Activated effector memory CD4-positive, alpha-beta T cell treated with Interleukin-2 at 50 U/mL for 16 hours (primary cell): Measurements from ENCODE around the gene PLEKHM3.

Experiments used
- DNase-seq: peaks from one replicate; pipeline ENCODE4 v3.0.0-alpha.2; 2020

The PLEKHM3 gene

DNA sequence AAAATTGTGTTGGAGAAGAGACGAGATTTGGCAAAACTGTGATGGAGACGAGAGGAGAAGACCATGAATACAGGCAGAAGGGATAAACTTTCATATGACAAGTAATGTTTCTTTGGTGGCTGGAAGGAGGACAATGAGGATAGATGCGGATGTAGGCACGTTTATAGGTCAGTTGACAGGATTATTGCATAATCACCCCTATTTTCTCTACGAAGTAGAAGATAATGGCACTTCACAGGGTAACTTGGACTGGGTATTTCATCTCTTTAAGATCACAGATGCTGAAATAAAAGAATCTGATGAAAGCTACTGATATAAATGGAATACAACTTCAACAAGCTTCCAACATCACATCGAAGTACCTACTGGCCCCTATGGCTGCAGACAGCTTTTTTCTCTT, 81.0 kb downstream of the PLEKHM3 start:
- DNase-seq, result no peak

DNA sequence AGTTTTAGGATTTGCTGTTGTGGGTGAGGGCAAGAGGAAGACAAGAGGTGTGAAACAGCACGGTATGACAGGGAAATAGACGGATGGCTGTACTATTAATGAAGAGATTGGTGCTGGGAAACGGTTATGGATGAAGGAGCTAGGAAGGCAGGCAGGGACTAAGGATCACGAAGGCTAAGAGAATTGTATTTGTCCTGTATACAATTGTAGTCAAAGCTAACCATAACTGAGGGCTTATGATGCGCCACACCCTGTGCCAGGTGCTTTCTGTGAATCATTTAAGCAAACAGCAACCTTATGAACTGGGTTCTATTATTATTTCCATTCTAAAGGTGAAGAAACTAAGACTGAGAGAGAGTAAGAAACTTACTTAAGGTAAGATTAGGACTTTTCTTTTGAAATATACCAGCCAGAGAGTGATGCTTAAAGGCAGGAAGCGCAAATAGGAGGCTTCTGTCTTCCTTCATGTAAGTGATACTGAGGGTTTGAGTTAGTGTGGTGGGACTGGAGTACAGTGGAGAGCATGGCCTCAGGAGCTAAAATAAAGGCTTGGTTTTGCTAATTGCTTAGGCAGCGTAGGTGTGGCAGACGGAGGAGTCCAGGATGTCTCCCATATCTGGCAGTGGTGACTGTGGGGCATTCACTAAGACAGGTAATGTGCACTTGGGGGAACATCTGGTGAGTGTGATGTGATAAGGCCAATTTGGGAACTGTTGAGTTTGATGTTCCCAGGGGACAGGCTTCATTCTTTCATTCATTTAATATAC, 85.8 kb downstream of the PLEKHM3 start:
- DNase-seq, result no peak

DNA sequence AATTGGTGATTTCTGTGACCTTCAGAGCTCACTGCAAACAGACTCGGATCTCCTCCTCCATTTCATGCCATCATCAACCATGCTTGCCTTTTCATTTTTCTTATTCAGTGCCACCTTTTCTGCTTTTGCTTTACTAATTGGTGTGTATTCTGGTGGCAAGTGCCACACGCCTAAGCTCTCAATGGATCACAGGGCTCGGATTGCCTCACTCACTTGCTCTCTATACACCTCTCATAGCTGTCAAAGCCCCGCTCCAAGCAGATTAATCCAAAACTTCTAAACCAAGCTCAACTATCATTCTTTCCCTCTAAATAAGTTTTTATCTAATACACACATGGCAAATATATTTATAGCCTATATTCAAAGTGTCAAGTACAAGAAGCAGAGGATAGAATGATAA, 86.4 kb downstream of the PLEKHM3 start:
- DNase-seq, result no peak

DNA sequence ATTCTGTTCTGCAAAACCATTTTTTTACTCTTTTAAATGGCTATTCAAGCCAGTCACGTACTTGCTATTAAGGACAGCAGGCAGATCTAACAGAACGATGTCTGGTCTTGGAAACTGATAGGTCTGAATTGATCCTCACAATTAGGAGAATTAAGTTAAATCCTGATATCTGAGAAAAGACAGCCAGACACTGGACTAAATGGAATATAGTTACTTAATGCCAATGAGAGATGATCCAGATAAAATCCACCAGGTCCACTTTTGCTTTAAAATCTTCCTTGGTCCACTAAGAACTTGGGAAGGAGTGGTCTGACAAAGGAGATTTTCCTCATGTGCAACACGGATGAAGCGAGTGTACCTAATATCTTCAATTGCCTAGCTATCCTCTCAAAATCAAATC, 86.9 kb downstream of the PLEKHM3 start:
- DNase-seq, result no peak

DNA sequence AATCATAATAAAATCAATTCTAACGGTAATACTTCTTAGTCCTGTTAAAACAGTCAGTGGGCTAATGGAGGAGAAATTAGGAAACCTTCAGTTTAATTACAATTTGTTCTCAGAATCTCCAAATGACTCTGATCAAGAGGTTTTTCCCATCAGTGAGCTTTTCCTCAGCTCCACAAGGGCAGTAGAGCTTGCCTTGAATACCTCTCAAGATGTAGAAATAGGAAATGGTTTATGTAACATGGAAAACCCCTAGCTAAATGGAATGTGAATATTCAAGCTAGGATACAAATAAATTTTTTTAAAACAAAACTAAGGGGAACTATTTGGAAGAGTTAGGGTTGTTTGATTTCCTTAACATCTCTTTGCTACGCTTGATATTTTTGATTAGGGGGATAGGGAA, 87.5 kb downstream of the PLEKHM3 start:
- no peak for DNase-seq

DNA sequence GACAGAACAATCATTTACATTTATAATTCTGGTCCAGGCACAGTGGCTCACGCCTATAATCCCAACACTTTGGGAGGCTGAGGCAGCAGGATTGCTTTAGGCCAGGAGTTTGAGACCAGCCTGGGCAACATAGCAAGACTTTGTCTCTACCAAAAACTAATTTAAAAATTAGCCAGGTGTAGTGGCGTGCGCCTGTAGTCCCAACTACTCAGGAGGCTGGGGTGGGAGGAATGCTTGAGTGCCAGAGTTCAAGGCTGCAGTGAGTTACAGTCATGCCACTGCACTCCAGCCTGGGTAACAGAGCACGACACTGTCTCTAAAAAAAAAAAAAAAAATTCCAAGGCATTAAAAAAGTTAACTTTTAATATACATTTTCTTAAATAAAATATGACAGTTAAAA, 88.1 kb downstream of the PLEKHM3 start:
- no peak for DNase-seq

DNA sequence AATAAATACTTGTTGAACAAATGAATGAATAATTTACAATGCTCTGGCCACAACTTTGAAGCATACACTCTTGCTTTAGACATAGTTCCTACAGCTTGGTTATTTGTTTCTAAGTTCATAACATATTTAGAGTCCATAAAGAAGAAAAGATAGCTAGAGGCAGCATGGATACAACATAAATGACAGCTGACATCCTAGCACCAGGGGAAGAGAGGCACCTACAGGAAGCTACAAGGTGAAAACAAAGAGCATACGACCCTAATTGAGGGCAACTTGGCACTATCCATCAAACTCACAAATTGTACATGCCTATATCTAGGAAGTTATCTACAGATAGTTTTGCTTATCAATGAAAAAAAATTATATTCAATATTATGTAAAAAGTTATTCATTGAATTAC, 88.9 kb downstream of the PLEKHM3 start:
- DNase-seq, result no peak

DNA sequence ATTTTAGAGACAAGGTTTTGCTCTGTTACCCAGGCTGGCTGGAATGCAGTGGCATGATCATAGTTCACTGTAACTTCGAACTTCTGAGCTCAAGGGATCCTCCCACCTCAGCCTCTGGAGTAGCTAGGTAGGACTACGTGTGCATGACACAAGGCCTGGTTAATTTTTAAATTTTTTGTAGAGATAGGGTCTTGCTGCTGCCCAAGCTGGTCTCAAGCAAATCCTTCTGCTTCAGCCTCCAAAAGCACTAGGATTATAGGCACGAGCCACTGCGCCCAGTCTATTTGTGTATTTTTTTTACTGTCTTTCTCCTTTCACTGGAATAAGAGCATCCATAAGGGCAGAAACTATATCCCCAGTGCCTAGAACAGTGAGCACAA, 89.3 kb downstream of the PLEKHM3 start:
- DNase-seq, result no peak

DNA sequence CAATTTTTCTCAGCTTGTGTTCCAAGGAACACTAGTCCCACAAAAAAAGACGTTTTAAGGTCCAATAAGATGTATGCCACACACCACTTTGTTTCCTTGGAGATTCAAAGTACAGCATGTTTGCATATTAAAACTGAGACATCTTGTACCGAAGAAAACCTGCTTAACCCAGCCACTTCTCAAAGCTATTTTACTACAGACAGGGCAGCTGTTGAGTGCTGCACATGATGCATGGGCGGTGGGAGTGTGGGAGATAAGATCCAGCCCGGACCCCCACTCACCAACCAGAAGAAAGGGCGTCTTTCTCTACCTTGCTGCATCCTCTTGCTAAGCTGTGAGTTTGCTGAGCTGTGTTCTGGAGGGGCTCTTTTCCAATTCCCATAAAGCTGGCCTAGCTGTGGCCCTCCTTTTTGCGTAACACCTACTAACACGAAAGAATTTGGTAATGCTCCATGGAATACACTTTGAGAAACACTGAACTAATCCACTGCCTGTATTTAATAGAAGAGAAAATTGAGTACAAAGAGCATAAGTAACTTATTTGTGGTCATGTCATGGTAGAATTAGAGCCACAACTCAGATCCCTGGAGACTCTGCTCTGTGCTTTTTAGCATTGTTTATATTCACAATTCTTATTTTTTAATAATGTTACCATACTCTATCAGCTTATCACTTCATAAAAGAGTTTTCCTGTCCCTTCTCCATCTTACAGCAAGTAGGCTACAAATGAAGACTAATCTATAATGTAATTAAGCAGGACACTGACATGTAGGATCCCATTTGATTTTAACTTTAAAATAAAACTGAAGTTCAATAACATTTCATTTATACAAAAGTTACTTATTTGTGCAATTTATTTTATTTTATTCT, 90.0 kb downstream of the PLEKHM3 start:
- no peak for DNase-seq

DNA sequence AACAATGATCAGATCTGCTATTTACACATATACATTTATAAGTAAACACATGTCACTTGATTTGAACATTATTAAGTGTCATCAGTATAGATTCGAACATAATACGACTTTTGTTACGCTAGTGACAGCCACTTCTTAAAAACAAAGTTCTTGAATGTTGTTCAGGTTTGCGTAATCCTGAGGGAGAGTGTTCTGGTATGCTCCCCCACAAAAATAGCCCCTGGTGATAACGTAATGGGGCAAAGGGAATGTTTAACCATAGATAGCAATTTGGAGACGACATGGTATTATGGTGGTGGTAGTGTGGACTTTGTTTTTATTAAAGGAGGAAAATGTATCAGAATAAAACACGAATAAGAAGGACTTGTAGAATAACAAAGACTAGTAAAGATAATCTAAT, 90.6 kb downstream of the PLEKHM3 start:
- DNase-seq, result no peak

DNA sequence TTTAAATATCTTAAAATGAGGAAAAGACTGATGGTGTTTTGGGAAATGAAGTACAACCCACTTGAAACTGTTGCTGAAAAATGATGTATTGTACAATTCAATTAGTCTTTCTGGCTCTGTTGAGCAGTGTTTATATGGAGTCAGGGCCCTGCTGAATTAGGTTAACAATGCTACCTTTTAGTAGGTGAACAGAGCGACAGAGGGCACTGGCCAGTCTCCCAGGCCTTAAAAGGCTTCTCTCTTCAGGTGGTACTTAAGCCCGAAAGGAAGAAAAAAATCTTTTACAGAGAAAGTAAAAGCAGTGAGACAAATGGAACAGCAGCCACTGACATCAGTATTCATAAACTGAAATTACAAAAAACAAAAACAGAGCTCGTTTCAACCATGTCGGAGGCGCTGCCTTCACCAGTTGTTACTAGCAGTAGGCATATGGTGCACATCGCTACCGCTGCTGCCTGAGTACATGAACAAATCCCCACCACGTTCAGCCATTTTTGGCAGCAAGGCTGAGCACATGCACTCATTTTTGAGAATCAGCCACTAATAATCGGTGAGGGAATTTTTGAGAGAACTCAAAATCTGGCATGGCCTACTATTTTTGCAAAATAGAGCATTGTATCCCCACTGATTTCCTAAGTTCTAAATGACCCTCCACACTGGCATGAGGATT, 91.8 kb downstream of the PLEKHM3 start:
- no peak for DNase-seq

DNA sequence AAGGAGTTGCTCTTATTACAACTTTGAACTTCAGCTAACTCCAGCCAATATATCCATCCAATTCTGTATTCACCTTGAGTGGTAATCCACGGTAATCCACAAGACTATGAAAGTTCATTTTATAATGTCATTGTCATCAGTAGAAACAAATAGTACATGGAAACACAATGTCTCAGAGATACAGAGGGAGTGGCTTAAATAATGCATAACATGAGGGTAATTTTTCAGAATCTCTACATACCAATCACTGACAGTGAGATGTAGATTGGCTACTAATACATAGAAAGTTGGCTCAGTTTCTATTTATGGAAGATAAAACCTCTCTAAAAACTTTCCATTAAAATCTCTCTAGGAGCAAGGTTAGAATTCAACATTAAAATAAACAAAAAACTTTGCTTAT, 93.2 kb downstream of the PLEKHM3 start:
- no peak for DNase-seq

DNA sequence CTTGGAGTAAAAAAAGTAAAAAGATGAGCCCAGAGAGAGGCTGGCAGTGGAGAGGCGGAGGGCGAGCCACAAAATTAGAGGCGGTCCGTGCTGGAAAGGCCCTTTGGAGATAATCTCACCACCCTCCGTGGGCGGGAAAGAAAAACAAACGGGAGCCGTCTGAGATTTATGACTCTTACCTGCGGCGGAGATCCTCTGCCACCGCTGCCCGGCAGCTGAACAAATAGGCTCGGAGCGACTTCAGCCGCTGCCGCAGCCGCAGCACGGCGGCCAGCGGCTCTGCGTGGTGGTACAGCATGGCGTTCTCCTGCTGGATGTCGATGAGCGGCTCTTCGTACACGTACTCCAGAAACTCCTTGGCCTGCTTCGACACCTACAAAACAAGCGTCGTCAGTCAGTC, 94.6 kb downstream of the PLEKHM3 start:
- DNase-seq, result no peak

DNA sequence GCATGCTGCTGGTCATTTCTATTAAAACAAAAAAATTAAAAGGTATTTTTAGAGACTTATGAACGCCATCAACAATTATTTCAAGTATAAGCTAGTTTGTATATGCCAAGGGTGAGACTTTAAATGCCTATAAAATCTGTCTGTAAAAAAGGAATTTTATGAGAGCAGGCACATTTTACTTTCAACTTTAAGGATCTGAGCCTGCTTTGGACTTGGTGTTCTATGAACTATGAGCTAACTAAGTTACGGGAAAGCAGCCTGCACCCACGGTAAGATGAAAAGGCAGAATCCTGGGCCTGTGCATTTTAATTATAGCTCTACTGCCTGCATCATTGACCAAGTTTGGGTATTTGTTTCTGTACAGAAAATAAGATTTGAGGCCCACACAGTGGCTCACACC, 95.4 kb downstream of the PLEKHM3 start:
- DNase-seq, result no peak

DNA sequence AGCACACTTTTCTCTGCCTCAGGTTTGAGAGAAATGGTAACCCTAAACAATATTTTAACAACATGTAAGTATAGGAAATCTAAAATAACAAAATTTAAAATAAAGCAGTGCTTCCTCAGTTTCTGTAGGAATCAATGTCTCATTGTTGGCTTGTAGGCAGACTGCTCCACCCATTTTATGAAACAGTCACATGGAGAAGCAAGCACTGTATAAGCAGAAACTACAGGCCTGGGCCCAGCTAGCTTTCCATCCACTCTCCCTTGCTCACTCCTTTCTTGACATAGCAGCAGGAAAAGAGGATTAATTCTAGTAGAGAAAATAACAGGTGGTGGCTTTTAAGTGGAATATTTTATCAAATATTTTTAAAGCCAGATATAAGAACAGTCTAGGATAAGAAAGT, 97.2 kb downstream of the PLEKHM3 start:
- no peak for DNase-seq

DNA sequence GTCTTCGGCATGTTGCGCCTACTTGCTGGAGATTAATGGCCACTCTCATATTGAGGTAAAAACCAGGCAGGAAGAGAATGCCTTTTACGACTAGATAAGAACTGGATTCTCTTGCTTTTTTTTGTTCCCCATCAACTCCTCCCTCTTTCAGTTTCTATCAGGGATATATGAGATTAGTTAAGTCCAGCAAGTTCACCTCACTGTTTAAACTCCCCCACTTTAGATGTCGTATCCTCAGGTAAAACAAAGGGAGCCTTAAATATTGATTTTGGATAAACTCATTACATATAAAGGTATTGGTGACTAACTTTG, 98.4 kb downstream of the PLEKHM3 start:
- no peak for DNase-seq

DNA sequence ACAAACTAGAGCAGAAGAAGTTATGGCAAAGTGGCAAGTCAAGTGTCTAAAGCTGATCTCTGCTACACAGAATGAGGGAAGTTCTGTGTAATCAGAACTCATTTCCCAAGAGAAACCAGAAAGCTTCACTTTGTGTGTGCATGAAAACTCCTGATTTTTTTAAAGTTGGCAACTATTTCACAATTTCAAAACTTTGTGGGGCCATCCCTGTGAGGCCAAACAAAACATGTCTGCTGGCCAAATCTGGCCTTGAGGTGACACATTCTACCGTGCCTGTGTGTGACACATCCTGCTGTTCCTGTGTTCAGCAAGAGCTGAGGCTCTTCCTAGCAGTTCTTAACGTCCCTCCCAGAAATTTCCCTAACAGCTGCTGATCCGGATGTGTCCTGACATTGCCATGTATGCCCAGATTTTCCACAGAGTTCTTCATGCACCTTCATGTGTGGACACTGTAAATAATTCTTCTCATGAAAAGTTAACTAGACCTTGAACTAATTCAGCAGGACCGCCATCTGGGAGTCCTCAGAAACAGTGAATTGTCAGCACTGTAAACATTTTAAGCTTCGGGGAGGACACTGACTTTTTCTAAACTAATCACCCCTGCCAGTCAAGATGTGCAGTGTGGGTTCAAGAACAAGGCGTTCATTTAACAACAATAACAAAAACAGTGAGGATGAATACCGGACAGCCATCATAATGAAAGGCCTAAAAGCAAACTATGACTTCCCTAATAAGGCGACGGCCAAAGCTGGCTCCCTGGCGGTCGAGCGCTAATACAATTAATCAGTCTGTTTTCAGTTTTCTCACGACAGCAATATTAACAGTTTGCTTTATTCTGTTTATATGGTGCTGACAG, 99.0 kb downstream of the PLEKHM3 start:
- DNase-seq, result no peak

DNA sequence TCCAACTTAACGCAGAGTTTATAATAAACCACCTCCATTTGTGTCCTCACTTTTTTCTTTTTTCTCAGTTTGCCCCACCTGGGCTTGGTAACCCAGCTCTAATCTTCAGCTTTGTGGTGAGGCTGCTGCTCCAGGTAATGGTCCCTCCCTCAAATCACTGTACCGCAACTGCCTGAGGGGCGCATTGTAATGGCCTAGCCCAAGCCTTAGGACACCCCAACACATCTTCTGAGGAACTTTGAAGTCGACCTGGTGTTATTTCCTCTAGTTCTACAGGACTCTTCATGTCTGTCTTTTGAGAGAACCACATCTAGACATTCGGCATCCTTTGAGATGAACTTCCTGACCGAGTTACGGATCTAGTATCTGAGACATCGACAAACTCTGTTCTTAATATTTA, 99.7 kb downstream of the PLEKHM3 start:
- DNase-seq, result no peak

DNA sequence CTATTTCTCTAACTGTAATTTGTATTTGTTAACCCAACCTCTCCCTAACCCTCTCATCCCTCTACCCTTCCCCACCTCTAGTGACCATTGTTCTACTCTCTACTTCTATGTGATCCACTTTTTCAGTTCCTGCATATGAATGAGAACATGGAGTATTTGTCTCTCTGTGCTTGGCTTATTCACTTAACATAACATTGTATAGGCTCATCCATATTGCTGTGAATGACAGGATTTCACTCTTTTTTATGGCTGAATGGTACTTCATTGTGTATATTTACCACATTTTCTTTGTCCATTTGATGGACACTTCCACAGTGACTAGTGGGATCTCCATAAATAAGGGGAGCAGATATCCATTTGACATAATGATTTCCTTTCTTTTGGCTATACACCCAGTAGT, 103.7 kb downstream of the PLEKHM3 start:
- DNase-seq, result no peak

DNA sequence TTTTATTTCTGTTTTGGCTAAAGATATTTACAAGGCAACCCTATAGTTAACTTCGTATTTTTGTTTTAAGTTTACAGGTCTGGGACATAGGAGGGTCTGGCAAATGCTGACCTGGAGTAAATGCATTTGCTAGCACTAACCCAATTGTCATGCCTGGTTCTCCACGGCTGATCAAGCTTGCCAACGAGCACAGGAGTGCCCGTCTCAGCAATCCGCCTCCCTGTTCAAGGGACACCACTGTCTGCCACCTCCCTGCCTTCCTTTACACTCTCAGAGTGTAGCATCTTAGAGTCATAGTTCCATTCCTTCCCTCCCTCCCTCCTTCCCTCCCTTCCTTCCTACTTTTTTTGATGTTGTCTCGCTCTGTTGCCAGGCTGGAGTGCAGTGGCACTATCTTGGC, 104.6 kb downstream of the PLEKHM3 start:
- no peak for DNase-seq

DNA sequence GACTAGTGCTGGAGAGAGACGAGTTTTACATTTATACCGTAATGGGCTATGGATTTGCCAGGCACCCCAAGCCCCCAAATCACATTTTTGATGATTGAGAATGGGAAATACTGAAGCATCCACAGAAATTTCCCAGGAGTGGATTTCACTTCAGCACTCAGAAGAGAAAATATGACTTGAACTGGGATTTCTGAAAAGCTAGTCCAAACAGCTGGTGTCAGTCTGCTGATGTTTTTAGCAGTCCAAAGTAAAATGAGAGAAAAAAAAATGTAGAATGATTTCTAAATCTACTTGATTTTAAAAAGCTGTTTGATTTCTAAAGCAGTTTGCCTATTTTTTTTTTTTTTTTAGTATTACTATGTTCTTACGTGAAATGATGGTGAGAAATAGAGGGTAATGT, 105.0 kb downstream of the PLEKHM3 start:
- DNase-seq, result no peak

DNA sequence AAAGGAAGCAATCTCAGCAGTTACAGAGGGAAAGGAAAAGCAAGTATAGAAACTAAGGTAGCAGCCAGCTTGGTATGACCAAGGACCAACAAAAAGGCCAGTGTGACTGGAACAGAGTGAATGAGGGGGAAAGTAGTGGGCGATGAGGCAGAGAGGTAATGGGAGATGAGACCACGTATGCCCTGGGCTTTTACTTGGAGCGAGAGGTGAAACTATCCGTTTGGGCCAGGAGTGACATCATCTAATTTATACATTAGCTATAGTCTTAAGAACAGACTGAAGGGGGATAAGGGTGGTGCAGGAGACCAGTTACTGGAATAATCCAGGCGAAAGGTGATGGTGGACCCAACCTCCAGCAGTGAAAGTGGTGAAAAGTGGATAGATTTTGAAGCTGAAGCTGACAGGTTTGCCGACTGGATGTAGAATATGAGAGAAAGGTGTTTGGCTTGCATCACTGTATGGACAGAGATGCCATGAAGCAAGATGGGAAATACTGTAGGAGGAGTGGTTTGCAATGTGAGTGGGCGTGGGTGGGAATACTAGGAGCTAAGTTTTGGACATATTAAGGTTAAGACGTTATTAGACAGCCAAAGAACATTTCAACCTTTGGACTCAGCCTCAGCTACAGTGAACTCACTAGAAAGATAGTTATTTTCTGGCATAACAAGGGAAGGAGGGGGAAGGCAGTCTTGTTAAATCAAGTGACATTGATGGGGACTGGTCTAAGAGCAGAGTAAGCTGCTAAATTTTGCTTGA, 106.0 kb downstream of the PLEKHM3 start:
- no peak for DNase-seq
